Nephron progenitor cell (in vitro differentiated cells): ENCODE results near the gene CIBAR2.

ENCODE experiments used
- DNase-seq: peaks from one replicate; pipeline ENCODE4 v3.0.0; 2021
- H3K27ac Mint-ChIP-seq: 2 replicates; pipeline ENCODE4 v1.8.0; 2021; ENCODE audit warnings: mild to moderate bottlenecking, moderate library complexity, mixed read lengths
- H3K27me3 Mint-ChIP-seq: 2 replicates; pipeline ENCODE4 v1.8.0; 2021; ENCODE audit warnings: mild to moderate bottlenecking, low read depth, mixed read lengths; ENCODE audit not compliant: poor library complexity
- H3K36me3 Mint-ChIP-seq: 2 replicates; pipeline ENCODE4 v1.8.0; 2021; ENCODE audit warnings: low read depth, mixed read lengths
- H3K4me1 Mint-ChIP-seq: 2 replicates; pipeline ENCODE4 v1.8.0; 2021; ENCODE audit warnings: mixed read lengths
- H3K4me3 Mint-ChIP-seq: 2 replicates; pipeline ENCODE4 v1.8.0; 2021; ENCODE audit warnings: mild to moderate bottlenecking, moderate library complexity, mixed read lengths
- H3K9me3 Mint-ChIP-seq: 2 replicates; pipeline ENCODE4 v1.8.0; 2021; ENCODE audit warnings: mild to moderate bottlenecking, moderate library complexity, mixed read lengths
- TF ChIP-seq, protein P1 (sequence below): fragments of 200-600 bp; sonication (generic); IDR thresholded peaks from 2 replicates; pipeline ENCODE4 v1.5.0; 2021; ENCODE audit warnings: antibody characterized with exemption

CIBAR2 gene

DNA sequence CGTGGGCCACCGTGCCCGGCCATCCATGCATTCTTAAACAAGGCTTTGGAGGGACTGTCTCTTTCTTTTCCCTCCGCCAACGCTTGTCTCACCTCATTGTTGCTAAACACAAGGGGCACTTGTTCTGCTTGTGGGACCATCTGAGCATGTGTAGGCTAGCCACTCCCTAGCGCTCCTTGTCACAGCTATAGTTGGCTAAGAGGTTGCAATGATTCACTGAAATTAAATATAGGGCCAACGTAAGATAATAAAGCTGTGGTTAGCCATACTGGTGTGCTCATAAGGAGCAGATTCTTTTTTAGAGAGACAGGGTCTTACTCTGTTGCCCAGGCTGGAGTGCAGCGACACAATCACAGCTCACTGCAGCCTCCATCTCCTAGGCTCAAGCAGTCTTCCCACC is 43.5 kb downstream of the CIBAR2 start:
- Mint-ChIP-seq H3K27me3 (no peaks in the 10 kb centered on the region), H3K27ac (no peak overlapping the region), H3K4me1 (peaks cover 13% of the 10 kb centered on the region), H3K4me3 (no peak overlapping the region), H3K36me3 (no peaks in the 10 kb centered on the region), H3K9me3 (no peaks in the 10 kb centered on the region)
- no peak for DNase-seq
- TF ChIP-seq, protein P1, sequence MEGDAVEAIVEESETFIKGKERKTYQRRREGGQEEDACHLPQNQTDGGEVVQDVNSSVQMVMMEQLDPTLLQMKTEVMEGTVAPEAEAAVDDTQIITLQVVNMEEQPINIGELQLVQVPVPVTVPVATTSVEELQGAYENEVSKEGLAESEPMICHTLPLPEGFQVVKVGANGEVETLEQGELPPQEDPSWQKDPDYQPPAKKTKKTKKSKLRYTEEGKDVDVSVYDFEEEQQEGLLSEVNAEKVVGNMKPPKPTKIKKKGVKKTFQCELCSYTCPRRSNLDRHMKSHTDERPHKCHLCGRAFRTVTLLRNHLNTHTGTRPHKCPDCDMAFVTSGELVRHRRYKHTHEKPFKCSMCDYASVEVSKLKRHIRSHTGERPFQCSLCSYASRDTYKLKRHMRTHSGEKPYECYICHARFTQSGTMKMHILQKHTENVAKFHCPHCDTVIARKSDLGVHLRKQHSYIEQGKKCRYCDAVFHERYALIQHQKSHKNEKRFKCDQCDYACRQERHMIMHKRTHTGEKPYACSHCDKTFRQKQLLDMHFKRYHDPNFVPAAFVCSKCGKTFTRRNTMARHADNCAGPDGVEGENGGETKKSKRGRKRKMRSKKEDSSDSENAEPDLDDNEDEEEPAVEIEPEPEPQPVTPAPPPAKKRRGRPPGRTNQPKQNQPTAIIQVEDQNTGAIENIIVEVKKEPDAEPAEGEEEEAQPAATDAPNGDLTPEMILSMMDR = no peak

DNA sequence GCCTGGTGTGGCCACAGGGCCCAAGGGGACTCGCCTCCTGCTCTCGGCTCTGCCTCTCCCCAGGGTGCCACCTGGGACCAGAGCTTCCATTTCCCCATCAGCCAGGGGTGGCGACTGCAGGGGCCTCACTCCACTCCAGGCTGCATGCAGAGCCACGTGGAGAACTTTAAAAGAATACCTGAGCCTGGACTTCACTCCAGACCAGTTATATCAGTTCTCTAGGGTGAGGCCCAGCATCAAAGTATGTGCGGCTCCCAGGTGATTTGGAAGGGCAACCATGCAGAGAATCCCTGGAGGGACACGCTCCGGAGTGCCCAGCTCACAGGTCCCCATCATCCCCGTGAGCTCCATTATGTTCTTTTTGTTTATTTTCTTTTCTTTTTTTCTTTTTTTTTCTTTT is 44.8 kb downstream of the CIBAR2 start:
- no peak for DNase-seq
- H3K27me3 Mint-ChIP-seq = no peaks in the 10 kb centered on the region
- no peak overlapping the region for H3K4me3 Mint-ChIP-seq
- H3K4me1 Mint-ChIP-seq = peaks cover 16% of the 10 kb centered on the region
- TF ChIP-seq, protein P1 = no peak
- no peaks in the 10 kb centered on the region for H3K36me3 Mint-ChIP-seq
- H3K9me3 Mint-ChIP-seq = no peaks in the 10 kb centered on the region
- H3K27ac Mint-ChIP-seq = no peak overlapping the region

- no peak for DNase-seq
- Mint-ChIP-seq H3K4me1 (peaks cover 16% of the 10 kb centered on the region), H3K4me3 (no peak overlapping the region), H3K9me3 (no peaks in the 10 kb centered on the region), H3K27ac (no peak overlapping the region), H3K27me3 (no peaks in the 10 kb centered on the region), H3K36me3 (no peaks in the 10 kb centered on the region)
- TF ChIP-seq, protein P1 = no peak
Measured at GRCh38 chr16:85067024-85067423, 45.2 kb downstream of the CIBAR2 start.

GRCh38 chr16:85066346-85066885 is 45.9 kb downstream of the CIBAR2 start:
- Mint-ChIP-seq H3K9me3 (no peaks in the 10 kb centered on the region), H3K4me1 (peaks cover 16% of the 10 kb centered on the region), H3K27ac (no peak overlapping the region), H3K4me3 (no peak overlapping the region), H3K27me3 (peaks cover 3% of the 10 kb centered on the region), H3K36me3 (no peaks in the 10 kb centered on the region)
- no peak for DNase-seq
- TF ChIP-seq, protein P1 = no peak

GRCh38 chr16:85065099-85065498 is 47.2 kb downstream of the CIBAR2 start:
- no peaks in the 10 kb centered on the region for H3K9me3 Mint-ChIP-seq
- no peak for DNase-seq
- H3K36me3 Mint-ChIP-seq = no peaks in the 10 kb centered on the region
- H3K27ac Mint-ChIP-seq = no peak overlapping the region
- TF ChIP-seq, protein P1 = no peak
- H3K4me1 Mint-ChIP-seq = peaks cover 11% of the 10 kb centered on the region
- H3K4me3 Mint-ChIP-seq = no peak overlapping the region
- peaks cover 8% of the 10 kb centered on the region for H3K27me3 Mint-ChIP-seq

GRCh38 chr16:85064186-85064585 is 48.1 kb downstream of the CIBAR2 start:
- peaks cover 11% of the 10 kb centered on the region for H3K4me1 Mint-ChIP-seq
- H3K36me3 Mint-ChIP-seq = no peaks in the 10 kb centered on the region

More at GRCh38 chr16:85064186-85064585, 48.1 kb downstream of the CIBAR2 start:
- H3K27me3 Mint-ChIP-seq = peaks cover 8% of the 10 kb centered on the region
- TF ChIP-seq, protein P1 = no peak
- H3K27ac Mint-ChIP-seq = no peak overlapping the region
- no peaks in the 10 kb centered on the region for H3K9me3 Mint-ChIP-seq
- no peak overlapping the region for H3K4me3 Mint-ChIP-seq
- no peak for DNase-seq
